CD4-positive, alpha-beta T cell treated with Interleukin-6 at 100 ng/mL for 8 hours (primary cell): ENCODE results near the gene FAM186B.

Source experiments
- DNase-seq: peaks from one replicate; pipeline ENCODE4 v3.0.0-alpha.2; 2020; ENCODE audit warnings: mixed read lengths, low spot score

The FAM186B gene

DNA sequence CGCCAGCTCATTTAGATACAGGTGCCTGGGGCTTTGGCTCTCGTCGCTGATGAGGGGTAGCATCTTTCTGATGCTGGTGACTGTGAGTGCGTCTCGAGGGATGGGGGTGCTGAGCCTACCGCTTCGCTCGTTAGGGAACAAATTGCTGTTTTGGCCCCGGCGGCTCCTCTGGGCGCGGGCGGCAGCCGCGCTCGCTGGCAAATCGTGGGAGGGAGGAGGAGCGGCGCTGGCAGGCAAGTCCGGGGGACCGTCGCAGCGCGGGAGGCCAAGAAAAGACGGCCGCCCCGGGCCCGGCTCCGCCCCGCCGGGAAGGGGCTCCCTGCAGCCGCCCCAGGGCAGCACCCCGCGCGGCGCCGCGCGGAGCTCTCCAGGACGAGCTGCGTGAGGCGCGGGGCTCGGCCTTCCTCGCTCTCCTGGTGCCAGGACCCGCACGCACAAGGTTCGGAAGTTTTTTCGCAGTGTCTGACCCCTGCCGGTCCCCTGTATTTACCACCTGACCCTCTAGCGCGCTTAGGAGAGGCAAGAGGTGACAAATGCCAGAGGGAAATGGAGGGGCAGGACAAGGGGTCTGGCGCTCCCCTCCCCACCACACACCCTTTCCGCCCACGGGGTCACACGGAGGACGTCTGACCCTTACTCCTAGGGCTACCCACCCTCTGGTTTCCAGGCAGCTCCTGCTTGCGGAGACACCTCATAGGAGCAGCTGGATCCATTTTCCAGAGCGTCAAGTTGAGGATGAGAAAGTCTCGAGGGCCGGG lies 67.5 kb downstream of the FAM186B start:
- DNase-seq = no peak
